NB4 (cell line): Measurements from ENCODE around the gene PCNT.

ENCODE experiments used
- DNase-seq: peaks from one replicate; pipeline ENCODE4 v3.0.0; 2010; ENCODE audit warnings: low read depth
- H3K4me3 ChIP-seq: one replicate; pipeline ENCODE4 v1.5.1; 2011; ENCODE audit warnings: mild to moderate bottlenecking, low read depth, low read length, moderate library complexity
- CTCF ChIP-seq: IDR thresholded peaks from one replicate; pipeline ENCODE4 v1.5.1; 2012; ENCODE audit warnings: low read depth, low read length
- MAX ChIP-seq: IDR thresholded peaks from 2 replicates; pipeline ENCODE4 v1.6.1; 2011; ENCODE audit warnings: low read depth, low read length
- MYC ChIP-seq: IDR thresholded peaks from 2 replicates; pipeline ENCODE4 v1.6.1; 2011; ENCODE audit warnings: low read depth, low read length
- POLR2A ChIP-seq: IDR thresholded peaks from 2 replicates; pipeline ENCODE4 v1.6.1; 2011; ENCODE audit warnings: mild to moderate bottlenecking; ENCODE audit not compliant: insufficient read length; ENCODE audit errors: extremely low read depth

The PCNT gene

GRCh38 chr21:46421756-46422555, 98.0 kb downstream of the PCNT start:
- H3K4me3 ChIP-seq, result no peak overlapping the region
- no peak for DNase-seq
- TF ChIP-seq MAX (no peak), CTCF (no peak), POLR2A (no peak), MYC (no peak)

- DNase-seq, result no peak
- TF ChIP-seq MAX (no peak), MYC (no peak), POLR2A (no peak), CTCF (no peak)
- no peak overlapping the region for H3K4me3 ChIP-seq
Measured at GRCh38 chr21:46422636-46423241, 98.8 kb downstream of the PCNT start.

- H3K4me3 ChIP-seq, result no peak overlapping the region
- peak; percentile 38 for DNase-seq
- TF ChIP-seq POLR2A, result no peak
Measured at GRCh38 chr21:46423546-46424038, 99.6 kb downstream of the PCNT start.

GRCh38 chr21:46424039-46424591, 100.2 kb downstream of the PCNT start:
- TF ChIP-seq CTCF (no peak), POLR2A (no peak), MYC (no peak), MAX (no peak)
- no peak for DNase-seq
- no peak overlapping the region for H3K4me3 ChIP-seq

GRCh38 chr21:46424621-46425020, 100.7 kb downstream of the PCNT start:
- DNase-seq, result no peak
- H3K4me3 ChIP-seq, result no peak overlapping the region
- TF ChIP-seq POLR2A (no peak), MYC (no peak), CTCF (no peak), MAX (no peak)

- no peak overlapping the region for H3K4me3 ChIP-seq
- TF ChIP-seq CTCF, result no peak
- DNase-seq, result no peak
Measured at GRCh38 chr21:46425041-46425440, 101.1 kb downstream of the PCNT start.
